A673 (cell line): ENCODE measurements around the gene PRKG1. TPM values are rescaled to one million over a fixed set of nuclear protein-coding genes. Genes with fewer than 3 reads are reported as not detected.

Experiments
- BruUV-seq: library from RNA; stranded (reverse); fragments of 400-500 nt; replicated peaks from 2 replicates; lab custom pipeline; 2021; lab: Mats Ljungman, UMichigan
- CTCF ChIA-PET: fragments of 300-600 bp; sonication (Branson Sonifier 250); formaldehyde crosslinking; loops from one replicate; lab custom pipeline; 2022; ENCODE audit warnings: antibody characterized with exemption; lab: Charles Lee
- POLR2A ChIA-PET: fragments of 300-600 bp; sonication (Branson Sonifier 250); formaldehyde crosslinking; loops from one replicate; lab custom pipeline; 2022; ENCODE audit warnings: antibody characterized with exemption; ENCODE audit not compliant: low non-redundant PET; lab: Charles Lee
- DNase-seq: peaks from one replicate; pipeline ENCODE4 v3.0.0-alpha.2; 2015; ENCODE audit warnings: low spot score
- H3K27ac ChIP-seq: fragments of 200-600 bp; sonication (generic); 2 replicates; pipeline ENCODE4 v1.5.1; 2016; ENCODE audit warnings: mixed run types, low read depth, mild to moderate bottlenecking, mixed read lengths, antibody characterized with exemption, low read length; ENCODE audit not compliant: poor library complexity, severe bottlenecking
- H3K27me3 ChIP-seq: fragments of 200-600 bp; sonication (generic); replicated peaks from 2 replicates; pipeline ENCODE4 v1.6.1; 2017; ENCODE audit warnings: mixed run types, low read depth, mild to moderate bottlenecking, mixed read lengths, antibody characterized with exemption, low read length; ENCODE audit not compliant: insufficient read depth, poor library complexity
- H3K36me3 ChIP-seq: fragments of 200-600 bp; sonication (generic); 2 replicates; pipeline ENCODE4 v1.6.1; 2016; ENCODE audit warnings: mixed run types, mild to moderate bottlenecking, mixed read lengths, antibody characterized with exemption, low read length; ENCODE audit not compliant: insufficient read depth, poor library complexity, severe bottlenecking
- H3K4me1 ChIP-seq: fragments of 200-600 bp; sonication (generic); 2 replicates; pipeline ENCODE4 v1.6.1; 2017; ENCODE audit warnings: mixed run types, mild to moderate bottlenecking, mixed read lengths, antibody characterized with exemption, low read length; ENCODE audit not compliant: insufficient read depth, poor library complexity, severe bottlenecking
- H3K4me3 ChIP-seq: fragments of 200-600 bp; sonication (generic); 2 replicates; pipeline ENCODE4 v1.5.1; 2016; ENCODE audit warnings: low read depth, mixed run types, mild to moderate bottlenecking, mixed read lengths, low read length; ENCODE audit not compliant: poor library complexity, severe bottlenecking
- H3K9me3 ChIP-seq: fragments of 200-600 bp; sonication (generic); 2 replicates; pipeline ENCODE4 v1.6.1; 2016; ENCODE audit warnings: mixed run types, low read depth, mild to moderate bottlenecking, mixed read lengths, antibody characterized with exemption, low read length; ENCODE audit not compliant: poor library complexity, severe bottlenecking
- EZH2 ChIP-seq: fragments of 200-600 bp; sonication (generic); IDR thresholded peaks from 2 replicates; pipeline ENCODE4 v1.6.1; 2017; ENCODE audit warnings: borderline replicate concordance, low read depth, mild to moderate bottlenecking, mixed read lengths, antibody characterized with exemption, low read length; ENCODE audit not compliant: poor library complexity, severe bottlenecking
- intact Hi-C: fragments of 100-400 bp; cut with micrococcal nuclease; formaldehyde crosslinking; loops from one replicate; pipeline ENCODE4 v1.10.0; 2022; ENCODE audit not compliant: unreplicated experiment
- total RNA-seq: library from RNA; stranded (reverse); gene quantifications from 2 replicates; pipeline ENCODE4 v1.2.3, GENCODE V29; 2021
- TF ChIP-seq, protein P1 (sequence below): fragments of 300-800, 200-600 bp; sonication (generic); conservative IDR thresholded peaks from 2 replicates; pipeline ENCODE4 v1.5.1; 2017; ENCODE audit warnings: low read depth, mild to moderate bottlenecking, antibody characterized with exemption, low read length, moderate library complexity, mixed read lengths

PRKG1 gene
- total RNA-seq, 1 experiment from 2014 or later: 0.58 TPM

DNA sequence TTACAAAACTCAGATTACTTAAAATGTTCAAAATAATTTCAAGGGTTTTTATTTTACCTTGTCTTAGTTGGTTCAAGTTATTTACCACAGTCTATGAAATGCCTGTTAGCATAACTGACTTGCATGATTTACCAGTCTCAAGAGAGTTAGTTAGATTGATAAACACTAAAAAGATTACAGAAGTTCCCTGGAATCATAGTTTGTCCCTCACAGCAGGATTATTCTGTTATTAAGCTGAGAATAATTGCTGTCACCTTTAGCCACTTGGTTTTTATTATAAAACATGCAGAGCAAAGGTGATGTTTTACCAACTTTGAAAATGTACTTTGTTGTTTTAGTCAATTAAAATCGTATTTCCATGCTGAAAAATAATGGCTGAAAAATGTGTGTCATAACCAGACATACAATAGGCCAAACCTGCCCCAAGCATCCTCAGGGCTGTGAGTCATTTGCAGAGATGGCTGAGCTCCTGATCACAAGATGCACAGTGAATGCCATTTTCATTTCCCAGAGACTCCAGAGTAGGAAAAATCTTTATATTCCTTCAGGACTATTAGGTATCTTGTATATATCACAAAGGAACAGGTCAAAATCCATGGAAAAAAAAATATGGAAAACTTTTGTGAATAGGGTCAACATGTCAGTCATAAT is 1152.0 kb downstream of the PRKG1 start:
- H3K27me3 ChIP-seq: peaks cover 9% of the 10 kb centered on the region
- no peaks in the 10 kb centered on the region for H3K36me3 ChIP-seq
- H3K4me3 ChIP-seq: no peak overlapping the region
- no peak for DNase-seq
- BruUV-seq: no TSS peak
- no peak for TF ChIP-seq EZH2
- TF ChIP-seq, protein P1, sequence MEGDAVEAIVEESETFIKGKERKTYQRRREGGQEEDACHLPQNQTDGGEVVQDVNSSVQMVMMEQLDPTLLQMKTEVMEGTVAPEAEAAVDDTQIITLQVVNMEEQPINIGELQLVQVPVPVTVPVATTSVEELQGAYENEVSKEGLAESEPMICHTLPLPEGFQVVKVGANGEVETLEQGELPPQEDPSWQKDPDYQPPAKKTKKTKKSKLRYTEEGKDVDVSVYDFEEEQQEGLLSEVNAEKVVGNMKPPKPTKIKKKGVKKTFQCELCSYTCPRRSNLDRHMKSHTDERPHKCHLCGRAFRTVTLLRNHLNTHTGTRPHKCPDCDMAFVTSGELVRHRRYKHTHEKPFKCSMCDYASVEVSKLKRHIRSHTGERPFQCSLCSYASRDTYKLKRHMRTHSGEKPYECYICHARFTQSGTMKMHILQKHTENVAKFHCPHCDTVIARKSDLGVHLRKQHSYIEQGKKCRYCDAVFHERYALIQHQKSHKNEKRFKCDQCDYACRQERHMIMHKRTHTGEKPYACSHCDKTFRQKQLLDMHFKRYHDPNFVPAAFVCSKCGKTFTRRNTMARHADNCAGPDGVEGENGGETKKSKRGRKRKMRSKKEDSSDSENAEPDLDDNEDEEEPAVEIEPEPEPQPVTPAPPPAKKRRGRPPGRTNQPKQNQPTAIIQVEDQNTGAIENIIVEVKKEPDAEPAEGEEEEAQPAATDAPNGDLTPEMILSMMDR: no peak
- ChIA-PET POLR2A (no interaction called here), CTCF (no interaction called here)
- intact Hi-C loops: no loop called here
- H3K9me3 ChIP-seq: no peaks in the 10 kb centered on the region
- no peaks in the 10 kb centered on the region for H3K4me1 ChIP-seq
- H3K27ac ChIP-seq: no peak overlapping the region

GRCh38 chr10:52228556-52228955 is 1154.3 kb downstream of the PRKG1 start:
- H3K36me3 ChIP-seq: no peaks in the 10 kb centered on the region
- POLR2A ChIA-PET: no interaction called here
- intact Hi-C loops: no loop called here
- H3K27me3 ChIP-seq: peaks cover 23% of the 10 kb centered on the region
- DNase-seq: no peak
- H3K27ac ChIP-seq: no peak overlapping the region
- no TSS peak for BruUV-seq
- no peak overlapping the region for H3K4me3 ChIP-seq
- no peaks in the 10 kb centered on the region for H3K4me1 ChIP-seq
- CTCF ChIA-PET: no interaction called here
- TF ChIP-seq EZH2: no peak
- TF ChIP-seq, protein P1: no peak
- no peaks in the 10 kb centered on the region for H3K9me3 ChIP-seq

DNA sequence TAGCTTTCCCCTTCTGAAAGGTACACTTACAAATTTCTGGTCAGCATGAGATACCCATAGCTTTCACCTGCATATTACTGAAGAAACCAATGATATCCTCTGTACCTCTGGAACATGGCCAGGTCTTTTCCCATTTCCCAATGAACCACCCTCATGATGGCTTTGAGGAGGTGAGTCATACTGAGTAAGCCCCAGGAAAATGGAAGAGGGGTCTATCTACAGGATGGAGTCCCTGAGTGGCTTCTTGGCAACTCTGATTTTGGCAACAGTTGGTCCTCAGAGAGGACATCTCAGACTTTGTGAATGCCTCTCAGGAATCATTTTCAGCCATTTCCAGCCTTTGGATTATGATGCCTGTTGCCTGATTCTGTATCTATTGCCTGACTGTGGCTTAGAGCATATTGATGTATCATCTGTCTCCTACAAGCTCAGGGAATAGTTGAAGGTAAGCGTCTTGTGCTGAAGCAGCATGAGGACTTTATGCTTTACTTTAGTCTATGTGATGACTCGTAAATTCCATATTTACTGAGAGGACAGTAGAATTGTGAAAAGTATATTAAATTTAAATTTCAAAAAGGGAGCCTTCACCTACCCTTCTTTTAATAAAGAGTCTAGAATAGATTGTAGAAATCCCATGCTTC is 1155.1 kb downstream of the PRKG1 start:
- CTCF ChIA-PET: no interaction called here
- H3K27ac ChIP-seq: no peak overlapping the region
- no peak for DNase-seq
- H3K36me3 ChIP-seq: no peaks in the 10 kb centered on the region
- POLR2A ChIA-PET: no interaction called here
- peaks cover 23% of the 10 kb centered on the region for H3K27me3 ChIP-seq
- no peaks in the 10 kb centered on the region for H3K4me1 ChIP-seq
- no peak overlapping the region for H3K4me3 ChIP-seq
- BruUV-seq: no TSS peak
- TF ChIP-seq, protein P1: no peak
- no peak for TF ChIP-seq EZH2
- intact Hi-C loops: no loop called here
- no peaks in the 10 kb centered on the region for H3K9me3 ChIP-seq
